H1 (cell line): ENCODE results near the gene ZFP37. TPM values are rescaled to one million over a fixed set of nuclear protein-coding genes. Genes with fewer than 3 reads are reported as not detected.

Experiments used
- CTCF ChIA-PET: fragments of 300-600 bp; sonication (Branson Sonifier 250); formaldehyde crosslinking; loops from one replicate; lab custom pipeline; 2021; ENCODE audit not compliant: partially characterized antibody; lab: Charles Lee
- POLR2A ChIA-PET: fragments of 300-600 bp; sonication (Branson Sonifier 250); formaldehyde crosslinking; loops from one replicate; lab custom pipeline; 2021; ENCODE audit warnings: inconsistent platforms; ENCODE audit not compliant: partially characterized antibody; lab: Charles Lee
- DNase-seq, 2 experiments: peaks; one replicate each; pipeline versions ENCODE4 v3.0.0 to v3.0.0-alpha.2; 2010 to 2022; ENCODE audit warnings: low spot score in 2 of 2, low read depth in 1 of 2, mixed read lengths in 1 of 2
- FAIRE-seq: peaks from 2 replicates; lab custom pipeline; 2011; peaks lifted over from hg19 to GRCh38; lab: Jason Lieb, UNC
- H2AFZ ChIP-seq: 2 replicates; pipeline ENCODE4 v1.8.1; 2012; ENCODE audit warnings: low read length, inconsistent platforms
- H2AK5ac ChIP-seq: 2 replicates; pipeline ENCODE4 v1.6.1; 2013; ENCODE audit warnings: low read depth, low read length
- H2BK120ac ChIP-seq: replicated peaks from 2 replicates; pipeline ENCODE3; 2013; ENCODE audit warnings: low read depth, low read length, inconsistent platforms
- H2BK12ac ChIP-seq: 2 replicates; pipeline ENCODE4 v1.6.1; 2013; ENCODE audit warnings: low read depth, low read length
- H2BK15ac ChIP-seq: 2 replicates; pipeline ENCODE4 v1.6.1; 2013; ENCODE audit warnings: low read length
- H2BK20ac ChIP-seq: 2 replicates; pipeline ENCODE4 v1.6.1; 2013; ENCODE audit warnings: low read length
- H2BK5ac ChIP-seq: 2 replicates; pipeline ENCODE4 v1.6.1; 2013; ENCODE audit warnings: low read depth, low read length
- H3K14ac ChIP-seq: 2 replicates; pipeline ENCODE4 v1.6.1; 2013; ENCODE audit warnings: inconsistent platforms; ENCODE audit not compliant: insufficient read length
- H3K18ac ChIP-seq: 2 replicates; pipeline ENCODE4 v1.6.1; 2013; ENCODE audit warnings: low read length; ENCODE audit errors: extremely low read depth
- H3K23ac ChIP-seq: 2 replicates; pipeline ENCODE4 v1.6.1; 2013; ENCODE audit warnings: inconsistent platforms; ENCODE audit not compliant: insufficient read length
- H3K23me2 ChIP-seq: 2 replicates; pipeline ENCODE4 v1.6.1; 2013; ENCODE audit warnings: low read depth, low read length
- H3K27ac ChIP-seq: 2 replicates; pipeline ENCODE4 v1.6.1; 2011; ENCODE audit warnings: low read depth, low read length, inconsistent platforms
- H3K27me3 ChIP-seq, 4 experiments: replicated peaks in 1 of 4; 1 replicate in 1 of 4; 2 replicates in 3 of 4; pipeline versions ENCODE4 v1.6.1 to v1.8.1; 2011 to 2013; ENCODE audit warnings: low read length in 3 of 4, mild to moderate bottlenecking in 3 of 4, inconsistent platforms in 2 of 4, mixed read lengths in 2 of 4, moderate library complexity in 1 of 4; ENCODE audit not compliant: control insufficient read depth in 3 of 4, insufficient read depth in 3 of 4; ENCODE audit errors: extremely low read depth in 1 of 4
- H3K36me3 ChIP-seq, 4 experiments: 2 replicates each; pipeline versions ENCODE4 v1.6.1 to v1.8.1; 2011 to 2013; ENCODE audit warnings: mild to moderate bottlenecking in 4 of 4, low read length in 3 of 4, moderate library complexity in 2 of 4, control low read depth in 1 of 4, inconsistent platforms in 1 of 4; ENCODE audit not compliant: insufficient read depth in 4 of 4, control insufficient read depth in 2 of 4
- H3K4ac ChIP-seq: replicated peaks from 2 replicates; pipeline ENCODE3; 2013; ENCODE audit warnings: low read length, low read depth, mixed read lengths, inconsistent platforms; ENCODE audit not compliant: insufficient read length
- H3K4me1 ChIP-seq, 4 experiments: replicated peaks in 1 of 4; 1 replicate in 1 of 4; 2 replicates in 3 of 4; pipeline versions ENCODE4 v1.6.1 to v1.8.1; 2011 to 2013; ENCODE audit warnings: low read length in 3 of 4, inconsistent platforms in 2 of 4, mixed read lengths in 1 of 4; ENCODE audit not compliant: insufficient read depth in 4 of 4, control insufficient read depth in 3 of 4
- H3K4me2 ChIP-seq, 2 experiments: 2 replicates each; pipeline versions ENCODE4 v1.6.1 to v1.8.1; 2011 to 2013; ENCODE audit warnings: low read depth in 2 of 2, low read length in 2 of 2, control low read depth in 1 of 2, inconsistent platforms in 1 of 2, mild to moderate bottlenecking in 1 of 2; ENCODE audit not compliant: insufficient read depth in 1 of 2
- H3K4me3 ChIP-seq, 4 experiments: fragments of 200-600, 300-600 bp in 1 of 4; sonication (generic), shearing (Covaris generic), sonication (Bioruptor Twin) in 1 of 4; 2 replicates each; pipeline versions ENCODE4 v1.5.1 to v1.8.1; 2011 to 2016; ENCODE audit warnings: low read length in 4 of 4, low read depth in 3 of 4, control low read depth in 2 of 4, inconsistent platforms in 2 of 4, mild to moderate bottlenecking in 2 of 4, mixed read lengths in 1 of 4, moderate library complexity in 1 of 4; ENCODE audit not compliant: insufficient read depth in 2 of 4; ENCODE audit errors: extremely low read depth in 1 of 4
- H3K56ac ChIP-seq: replicated peaks from 2 replicates; pipeline ENCODE3; 2013; ENCODE audit warnings: low read depth, mild to moderate bottlenecking, mixed read lengths, low read length, inconsistent platforms; ENCODE audit not compliant: insufficient read length
- H3K79me1 ChIP-seq: 2 replicates; pipeline ENCODE4 v1.6.1; 2013; ENCODE audit warnings: low read depth, low read length, control low read depth
- H3K79me2 ChIP-seq, 2 experiments: 2 replicates each; pipeline versions ENCODE4 v1.6.1 to v1.8.1; 2012 to 2013; ENCODE audit warnings: low read length in 2 of 2, mild to moderate bottlenecking in 2 of 2, inconsistent platforms in 1 of 2; ENCODE audit not compliant: insufficient read depth in 2 of 2, control insufficient read depth in 1 of 2
- H3K9ac ChIP-seq, 4 experiments: replicated peaks in 1 of 4; 1 replicate in 1 of 4; 2 replicates in 3 of 4; pipeline versions ENCODE4 v1.6.1 to v1.8.1; 2011 to 2013; ENCODE audit warnings: low read depth in 3 of 4, low read length in 3 of 4, control low read depth in 2 of 4, mild to moderate bottlenecking in 2 of 4, moderate library complexity in 2 of 4, inconsistent platforms in 1 of 4; ENCODE audit errors: extremely low read depth in 1 of 4
- H3K9me3 ChIP-seq, 2 experiments: 2 replicates each; pipeline versions ENCODE4 v1.6.1 to v1.8.1; 2012 to 2013; ENCODE audit warnings: mild to moderate bottlenecking in 2 of 2, moderate library complexity in 2 of 2, control low read depth in 1 of 2, inconsistent platforms in 1 of 2, low read depth in 1 of 2, low read length in 1 of 2, mixed read lengths in 1 of 2; ENCODE audit not compliant: insufficient read depth in 2 of 2
- H4K20me1 ChIP-seq, 2 experiments: replicated peaks in 1 of 2; 2 replicates each; pipeline versions ENCODE3 to v1.8.1; 2011 to 2013; ENCODE audit warnings: inconsistent platforms in 2 of 2, low read length in 2 of 2, mild to moderate bottlenecking in 1 of 2; ENCODE audit not compliant: insufficient read depth in 2 of 2, control insufficient read depth in 1 of 2
- H4K5ac ChIP-seq: 2 replicates; pipeline ENCODE4 v1.6.1; 2013; ENCODE audit warnings: low read length, low read depth, mixed read lengths, inconsistent platforms; ENCODE audit not compliant: insufficient read length
- H4K8ac ChIP-seq: 2 replicates; pipeline ENCODE4 v1.8.0; 2013; ENCODE audit warnings: mild to moderate bottlenecking, moderate library complexity, low read length, inconsistent platforms; ENCODE audit not compliant: insufficient read depth; ENCODE audit errors: extremely low read depth
- H4K91ac ChIP-seq: replicated peaks from 2 replicates; pipeline ENCODE3; 2013; ENCODE audit warnings: low read length, mixed read lengths, inconsistent platforms; ENCODE audit not compliant: insufficient read length
- BACH1 ChIP-seq: IDR thresholded peaks from 2 replicates; pipeline ENCODE4 v1.6.1; 2012; ENCODE audit warnings: low read length, improper control_type of control experiment
- BRCA1 ChIP-seq: IDR thresholded peaks from 2 replicates; pipeline ENCODE4 v1.6.1; 2012; ENCODE audit warnings: low read depth, low read length, improper control_type of control experiment
- CBX5 ChIP-seq: fragments of 300-800, 300-1000 bp; sonication (generic); IDR thresholded peaks from 2 replicates; pipeline ENCODE4 v1.7.1; 2016; ENCODE audit warnings: antibody characterized with exemption, low read length, low read depth
- GTF2F1 ChIP-seq: IDR thresholded peaks from 2 replicates; pipeline ENCODE4 v1.6.1; 2012; ENCODE audit warnings: low read depth, low read length, improper control_type of control experiment, borderline replicate concordance
- POLR2A ChIP-seq, 2 experiments: IDR thresholded peaks; 1 replicate in 1 of 2; 2 replicates in 1 of 2; pipeline ENCODE4 v1.6.1; 2011; ENCODE audit warnings: low read depth in 2 of 2, low read length in 2 of 2, mild to moderate bottlenecking in 2 of 2; ENCODE audit errors: control extremely low read depth in 1 of 2
- ZNF274 ChIP-seq: IDR thresholded peaks from 2 replicates; pipeline ENCODE4 v1.7.0; 2012; ENCODE audit warnings: low read length, borderline replicate concordance; ENCODE audit errors: extremely low read depth
- WGBS, 2 experiments: shearing (Covaris generic) in 1 of 2; methylation state at CpG; one replicate each; pipeline versions ENCODE4 v1.1.6 to v1.1.7; 2013 to 2015; ENCODE audit warnings: low lambda C conversion rate in 2 of 2, mixed read lengths in 2 of 2, inconsistent platforms in 1 of 2, low coverage in 1 of 2, missing lambda C conversion rate in 1 of 2; ENCODE audit not compliant: insufficient replicate concordance in 2 of 2, insufficient coverage in 1 of 2, insufficient read length in 1 of 2; ENCODE audit errors: extremely low coverage in 1 of 2, missing lambda C conversion rate in 1 of 2; 5-methylcytosine and 5-hydroxymethylcytosine counted together
- polyA plus RNA-seq, 7 experiments: library from polyadenylated mRNA; depleted of rRNA in 3 of 7; stranded (reverse) in 5 of 7; unstranded in 2 of 7; fragments of >200 nt in 5 of 7; fragments of 200-250 nt in 2 of 7; gene quantifications; 1 replicate in 5 of 7; 2 replicates in 1 of 7; 4 replicates in 1 of 7; pipeline versions ENCODE4 v1.2.1 to v1.2.3, GENCODE V29; 2011 to 2013; ENCODE audit warnings: missing spikeins in 2 of 7, mixed read lengths in 2 of 7
- total RNA-seq: library from RNA; stranded (reverse); fragmentation: NEBNext Ultra II Directional; extraction: Animal tissue kit (Norgen Biotek cat#: 25700); gene quantifications from 2 replicates; pipeline ENCODE4 v1.2.1, GENCODE V29; 2021

ZFP37 gene
- total and polyA plus RNA-seq, 2 of the 8 experiments (the other 6 are each of a cell fraction or from before 2014, with no cell fraction given), result 0.38 to 5.1 TPM

DNA sequence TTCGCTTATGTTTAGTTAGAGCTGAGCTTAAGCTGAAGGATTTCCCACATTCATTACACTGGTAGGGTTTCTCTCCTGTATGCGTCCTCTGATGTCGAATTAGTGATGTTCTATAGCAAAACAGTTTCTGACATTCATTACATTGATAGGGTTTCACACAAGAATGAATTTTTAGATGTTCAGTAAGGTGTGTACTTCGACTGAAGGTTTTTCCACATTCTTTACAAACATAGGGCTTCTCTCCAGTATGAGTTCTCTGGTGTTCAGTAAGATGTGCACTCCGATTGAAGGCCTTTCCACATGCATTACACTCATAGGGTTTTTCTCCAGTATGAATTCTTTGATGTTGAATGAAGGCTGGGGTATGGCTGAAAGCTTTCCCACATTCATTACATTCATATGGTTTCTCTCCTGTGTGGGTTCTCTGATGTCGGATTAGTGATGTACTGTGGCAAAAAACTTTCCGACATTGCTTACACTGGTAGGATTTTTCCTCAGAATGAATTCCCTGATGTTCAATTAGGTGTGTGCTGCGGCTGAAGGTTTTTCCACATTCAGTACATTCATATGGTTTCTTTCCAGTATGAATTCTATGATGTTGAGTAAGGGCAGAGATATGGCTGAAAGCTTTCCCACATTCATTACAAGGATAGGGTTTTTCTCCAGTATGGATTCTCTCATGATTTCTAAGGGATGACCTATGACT is 59.1 kb downstream of the ZFP37 start:
- Histone ChIP-seq H2BK120ac (no peak overlapping the region), H2AK5ac (no peak overlapping the region), H3K56ac (no peak overlapping the region), H3K79me1 (no peaks in the 10 kb centered on the region)
- no peak for DNase-seq
- FAIRE-seq, result no peak
- TF ChIP-seq CBX5, result no peak
- TF ChIP-seq GTF2F1, result 0 out of 2 replicates have a peak, but pooled peaks have one; percentile 3
- no peak for TF ChIP-seq BACH1
- no peak for TF ChIP-seq BRCA1
- peak; percentile 99 for TF ChIP-seq ZNF274
- TF ChIP-seq POLR2A (IDR thresholded peaks at IDR 0.05; ENCODE audit: control extremely low read depth in 1 of 2, low read depth in 2 of 2, low read length in 2 of 2), result no peak
- TF ChIP-seq, all 59 proteins: peak for 2
- no peak overlapping the region for H3K14ac ChIP-seq
- peaks cover 79 to 84% of the 10 kb centered on the region in 2 experiments for H3K9me3 ChIP-seq
- H4K91ac ChIP-seq, result no peak overlapping the region
- no peak overlapping the region for H4K5ac ChIP-seq
- H3K27ac ChIP-seq, result no peak overlapping the region
- H3K18ac ChIP-seq, result no peak overlapping the region
- WGBS, 2 experiments, result 92% methylated on average over 8 of the region's 8 CpGs; no CpG with 5 or more reads in 1 of the 2 experiments
- no peaks in the 10 kb centered on the region for H3K79me2 ChIP-seq
- no peaks in the 10 kb centered on the region for H3K4me1 ChIP-seq
- no peaks in the 10 kb centered on the region for H4K20me1 ChIP-seq
- ChIA-PET POLR2A (no interaction called here), CTCF (interaction anchor here (1.8 kb wide), 1 partner anchor 27 kb away, joined by 6 read pairs; no protein-coding TSS in a partner anchor)
- no peak overlapping the region for H2BK12ac ChIP-seq
- H2BK15ac ChIP-seq, result no peak overlapping the region
- no peak overlapping the region for H3K23ac ChIP-seq
- H4K8ac ChIP-seq, result no peak overlapping the region
- H3K23me2 ChIP-seq, result no peaks in the 10 kb centered on the region
- no peak overlapping the region for H3K9ac ChIP-seq
- no peaks in the 10 kb centered on the region for H3K27me3 ChIP-seq
- H3K4me2 ChIP-seq, result no peak overlapping the region
- no peak overlapping the region for H3K4ac ChIP-seq
- H2BK5ac ChIP-seq, result no peak overlapping the region
- peaks cover 3 to 57% (median 36%) of the 10 kb centered on the region in 4 experiments; a peak in 7 of 8 replicates for H3K36me3 ChIP-seq
- peak overlapping the region in 1 of 4 experiments; percentile 16; a peak in 1 of 8 replicates for H3K4me3 ChIP-seq
- no peak overlapping the region for H2AFZ ChIP-seq
- H2BK20ac ChIP-seq, result no peak overlapping the region
